SK-N-SH treated with all-trans-retinoic acid at 6 μM for 48 hours (cell line): ENCODE data around the gene CEP63.

ENCODE experiments used
- ARNTL ChIP-seq: fragments of 450-650 bp; formaldehyde crosslinking; IDR thresholded peaks from 2 replicates; pipeline ENCODE4 v1.5.0; 2020; ENCODE audit warnings: low read depth, mild to moderate bottlenecking, moderate library complexity, borderline replicate concordance
- CSDC2 ChIP-seq: fragments of 250-450 bp; sonication (Bioruptor Pico); IDR thresholded peaks from 2 replicates; pipeline ENCODE4 v1.5.0; 2020; ENCODE audit warnings: mild to moderate bottlenecking, moderate library complexity
- OSR1 ChIP-seq: fragments of 250-450 bp; sonication (Bioruptor Pico); IDR thresholded peaks from 2 replicates; pipeline ENCODE4 v1.8.0; 2022; ENCODE audit warnings: moderate library complexity, mild to moderate bottlenecking, inconsistent platforms
- SNAI2 ChIP-seq: fragments of 250-450 bp; sonication (Bioruptor Pico); IDR thresholded peaks from 2 replicates; pipeline ENCODE4 v1.5.0; 2020; ENCODE audit warnings: mild to moderate bottlenecking, moderate library complexity
- ZFP30 ChIP-seq: fragments of 450-650 bp; formaldehyde crosslinking; IDR thresholded peaks from 2 replicates; pipeline ENCODE4 v1.5.0; 2022; ENCODE audit warnings: mild to moderate bottlenecking, moderate library complexity
- TF ChIP-seq, protein P1 (sequence below): fragments of 250-450 bp; sonication (Bioruptor Pico); IDR thresholded peaks from 2 replicates; pipeline ENCODE4 v1.5.1; 2020; ENCODE audit warnings: low read depth, mild to moderate bottlenecking, moderate library complexity
- TF ChIP-seq, protein P2 (sequence below): fragments of 250-450 bp; sonication (Bioruptor Pico); IDR thresholded peaks from 2 replicates; pipeline ENCODE4 v1.8.0; 2021; ENCODE audit warnings: low read depth, mild to moderate bottlenecking, moderate library complexity, borderline replicate concordance
- TF ChIP-seq, protein P3 (sequence below): fragments of 250-450 bp; sonication (Bioruptor Pico); IDR thresholded peaks from 2 replicates; pipeline ENCODE4 v1.8.0; 2020; ENCODE audit warnings: mild to moderate bottlenecking, moderate library complexity, borderline replicate concordance

DNA sequence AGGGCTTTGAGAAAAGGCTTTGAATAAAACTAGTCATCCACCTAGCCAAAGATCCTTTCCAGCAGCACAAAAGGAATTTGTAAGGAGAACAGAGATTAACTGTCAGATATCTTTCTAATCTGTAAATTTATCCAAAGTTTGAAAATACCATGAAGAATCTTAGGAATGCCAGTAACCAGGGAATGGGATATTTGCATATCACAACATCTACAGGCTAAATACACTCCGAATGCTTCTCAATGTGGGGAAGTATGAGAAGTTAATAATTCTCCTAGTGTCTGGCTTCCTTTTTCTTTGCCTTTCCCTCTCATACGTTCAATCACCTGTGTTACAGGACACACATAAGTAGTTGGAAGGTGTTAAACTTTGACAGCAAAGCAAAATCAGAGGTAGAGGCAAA is 7.9 kb upstream of the CEP63 start:
- TF ChIP-seq, protein P1, sequence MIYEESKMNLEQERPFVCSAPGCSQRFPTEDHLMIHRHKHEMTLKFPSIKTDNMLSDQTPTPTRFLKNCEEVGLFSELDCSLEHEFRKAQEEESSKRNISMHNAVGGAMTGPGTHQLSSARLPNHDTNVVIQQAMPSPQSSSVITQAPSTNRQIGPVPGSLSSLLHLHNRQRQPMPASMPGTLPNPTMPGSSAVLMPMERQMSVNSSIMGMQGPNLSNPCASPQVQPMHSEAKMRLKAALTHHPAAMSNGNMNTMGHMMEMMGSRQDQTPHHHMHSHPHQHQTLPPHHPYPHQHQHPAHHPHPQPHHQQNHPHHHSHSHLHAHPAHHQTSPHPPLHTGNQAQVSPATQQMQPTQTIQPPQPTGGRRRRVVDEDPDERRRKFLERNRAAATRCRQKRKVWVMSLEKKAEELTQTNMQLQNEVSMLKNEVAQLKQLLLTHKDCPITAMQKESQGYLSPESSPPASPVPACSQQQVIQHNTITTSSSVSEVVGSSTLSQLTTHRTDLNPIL (CRISPR knock-in tag) = no peak
- TF ChIP-seq, protein P2, sequence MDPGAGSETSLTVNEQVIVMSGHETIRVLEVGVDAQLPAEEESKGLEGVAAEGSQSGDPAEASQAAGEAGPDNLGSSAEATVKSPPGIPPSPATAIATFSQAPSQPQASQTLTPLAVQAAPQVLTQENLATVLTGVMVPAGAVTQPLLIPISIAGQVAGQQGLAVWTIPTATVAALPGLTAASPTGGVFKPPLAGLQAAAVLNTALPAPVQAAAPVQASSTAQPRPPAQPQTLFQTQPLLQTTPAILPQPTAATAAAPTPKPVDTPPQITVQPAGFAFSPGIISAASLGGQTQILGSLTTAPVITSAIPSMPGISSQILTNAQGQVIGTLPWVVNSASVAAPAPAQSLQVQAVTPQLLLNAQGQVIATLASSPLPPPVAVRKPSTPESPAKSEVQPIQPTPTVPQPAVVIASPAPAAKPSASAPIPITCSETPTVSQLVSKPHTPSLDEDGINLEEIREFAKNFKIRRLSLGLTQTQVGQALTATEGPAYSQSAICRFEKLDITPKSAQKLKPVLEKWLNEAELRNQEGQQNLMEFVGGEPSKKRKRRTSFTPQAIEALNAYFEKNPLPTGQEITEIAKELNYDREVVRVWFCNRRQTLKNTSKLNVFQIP (CRISPR knock-in tag) = no peak
- TF ChIP-seq, protein P3, sequence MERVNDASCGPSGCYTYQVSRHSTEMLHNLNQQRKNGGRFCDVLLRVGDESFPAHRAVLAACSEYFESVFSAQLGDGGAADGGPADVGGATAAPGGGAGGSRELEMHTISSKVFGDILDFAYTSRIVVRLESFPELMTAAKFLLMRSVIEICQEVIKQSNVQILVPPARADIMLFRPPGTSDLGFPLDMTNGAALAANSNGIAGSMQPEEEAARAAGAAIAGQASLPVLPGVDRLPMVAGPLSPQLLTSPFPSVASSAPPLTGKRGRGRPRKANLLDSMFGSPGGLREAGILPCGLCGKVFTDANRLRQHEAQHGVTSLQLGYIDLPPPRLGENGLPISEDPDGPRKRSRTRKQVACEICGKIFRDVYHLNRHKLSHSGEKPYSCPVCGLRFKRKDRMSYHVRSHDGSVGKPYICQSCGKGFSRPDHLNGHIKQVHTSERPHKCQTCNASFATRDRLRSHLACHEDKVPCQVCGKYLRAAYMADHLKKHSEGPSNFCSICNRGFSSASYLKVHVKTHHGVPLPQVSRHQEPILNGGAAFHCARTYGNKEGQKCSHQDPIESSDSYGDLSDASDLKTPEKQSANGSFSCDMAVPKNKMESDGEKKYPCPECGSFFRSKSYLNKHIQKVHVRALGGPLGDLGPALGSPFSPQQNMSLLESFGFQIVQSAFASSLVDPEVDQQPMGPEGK (CRISPR knock-in tag) = no peak
- no peak for TF ChIP-seq ZFP30 (CRISPR knock-in tag)
- TF ChIP-seq ARNTL = no peak
- TF ChIP-seq CSDC2 (CRISPR knock-in tag) = no peak
- no peak for TF ChIP-seq OSR1
- TF ChIP-seq SNAI2 = no peak
